H1 (cell line): ENCODE results near the gene PDGFB. TPM values are rescaled to one million over a fixed set of nuclear protein-coding genes. Genes with fewer than 3 reads are reported as not detected.

Experiments
- CHD1 ChIP-seq: IDR thresholded peaks from 2 replicates; pipeline ENCODE4 v1.6.1; 2012; ENCODE audit warnings: low read depth, low read length, improper control_type of control experiment
- CHD7 ChIP-seq: fragments of 300-600 bp; sonication (generic); IDR thresholded peaks from 2 replicates; pipeline ENCODE4 v1.7.1; 2012; ENCODE audit warnings: low read length, moderate library complexity, mild to moderate bottlenecking, inconsistent platforms; ENCODE audit not compliant: insufficient replicate concordance
- EGR1 ChIP-seq: IDR thresholded peaks from 2 replicates; pipeline ENCODE4 v1.6.1; 2011; ENCODE audit warnings: low read depth, low read length, borderline replicate concordance
- HDAC6 ChIP-seq: IDR thresholded peaks from one replicate; pipeline ENCODE4 v1.7.1; 2012; ENCODE audit warnings: low read depth, mild to moderate bottlenecking, inconsistent platforms, low read length, moderate library complexity
- KDM4A ChIP-seq: IDR thresholded peaks from one replicate; pipeline ENCODE4 v1.7.1; 2012; ENCODE audit warnings: low read depth, mild to moderate bottlenecking, moderate library complexity, low read length, inconsistent platforms; ENCODE audit not compliant: severe bottlenecking
- PHF8 ChIP-seq: fragments of 200-600 bp; sonication (generic); conservative IDR thresholded peaks from 2 replicates; pipeline ENCODE4 v1.7.1; 2012; ENCODE audit warnings: low read depth, mild to moderate bottlenecking, inconsistent platforms, low read length, moderate library complexity
- SP4 ChIP-seq: IDR thresholded peaks from 2 replicates; pipeline ENCODE4 v1.6.1; 2012; ENCODE audit warnings: low read length, inconsistent platforms
- TAF1 ChIP-seq: IDR thresholded peaks from 2 replicates; pipeline ENCODE4 v1.6.1; 2011; ENCODE audit warnings: mild to moderate bottlenecking, low read depth, low read length
- TCF12 ChIP-seq: IDR thresholded peaks from 2 replicates; pipeline ENCODE4 v1.6.1; 2011; ENCODE audit warnings: low read depth, mild to moderate bottlenecking, low read length
- YY1 ChIP-seq: IDR thresholded peaks from 2 replicates; pipeline ENCODE4 v1.6.1; 2011; ENCODE audit warnings: low read depth, mild to moderate bottlenecking, low read length
- polyA plus RNA-seq, 7 experiments: library from polyadenylated mRNA; depleted of rRNA in 3 of 7; stranded (reverse) in 5 of 7; unstranded in 2 of 7; fragments of >200 nt in 5 of 7; fragments of 200-250 nt in 2 of 7; gene quantifications; 1 replicate in 5 of 7; 2 replicates in 1 of 7; 4 replicates in 1 of 7; pipeline versions ENCODE4 v1.2.1 to v1.2.3, GENCODE V29; 2011 to 2013; ENCODE audit warnings: missing spikeins in 2 of 7, mixed read lengths in 2 of 7
- total RNA-seq: library from RNA; stranded (reverse); fragmentation: NEBNext Ultra II Directional; extraction: Animal tissue kit (Norgen Biotek cat#: 25700); gene quantifications from 2 replicates; pipeline ENCODE4 v1.2.1, GENCODE V29; 2021

The PDGFB gene
- total and polyA plus RNA-seq, 2 of the 8 experiments (the other 6 are each of a cell fraction or from before 2014, with no cell fraction given) = 3.9 to 8.5 TPM

GRCh38 chr22:39242595-39243438 is 2.0 kb downstream of the PDGFB start (continued):
- no peak for TF ChIP-seq CHD7
- 0 out of 2 replicates have a peak, but pooled peaks have one; percentile 61 for TF ChIP-seq TCF12
- TF ChIP-seq CHD1 = no peak
- no peak for TF ChIP-seq HDAC6
- TF ChIP-seq PHF8 = peak; percentile 24; the same call in 1 of the 2 replicates
- TF ChIP-seq KDM4A = peak; percentile 78
- no peak for TF ChIP-seq EGR1
- TF ChIP-seq SP4 = peak; percentile 66; the same call in 1 of the 2 replicates
- TF ChIP-seq YY1 = 0 out of 2 replicates have a peak, but pooled peaks have one; percentile 11
- TF ChIP-seq TAF1 = peak; percentile 28; the same call in 1 of the 2 replicates
